ENCODE data around the gene SHISA7.

SHISA7 gene

DNA sequence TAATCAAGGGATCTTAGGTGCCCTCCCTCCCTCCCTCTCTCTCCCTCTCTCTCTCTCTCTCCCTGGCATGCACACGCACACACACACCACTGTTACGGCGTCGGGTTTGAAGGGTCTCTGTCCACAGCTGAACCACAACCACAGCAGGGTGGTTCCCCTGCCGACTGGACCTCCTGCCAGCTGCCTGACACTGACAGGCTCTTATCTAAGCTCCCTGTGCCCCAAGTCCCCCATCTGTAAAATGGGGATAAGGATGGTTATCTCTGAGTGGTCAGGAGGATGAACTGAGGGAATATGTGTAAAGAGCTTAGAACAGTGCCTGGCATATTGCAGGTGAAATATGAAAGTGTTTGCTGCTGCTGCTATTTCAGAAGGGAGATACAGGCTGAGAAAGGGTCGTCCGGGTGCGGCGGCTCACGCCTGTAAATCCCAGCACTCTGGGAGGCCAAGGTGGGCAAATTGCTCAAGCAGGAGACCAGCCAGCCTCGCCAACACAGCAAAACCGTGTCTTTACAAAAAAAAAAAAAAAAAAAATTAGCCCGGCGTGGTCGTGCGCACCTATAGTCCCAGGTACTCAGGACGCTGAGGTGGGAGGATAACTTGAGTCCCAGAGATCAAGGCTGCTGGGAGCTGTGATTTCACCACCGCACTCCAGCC, 852 bp upstream of the SHISA7 start:
- no peak for DNase-seq (ENCODE audit: low read depth in 1 of 2, low spot score in 1 of 2)
- Histone ChIP-seq H3K27me3 (ENCODE audit: insufficient read depth, poor library complexity, severe bottlenecking) (peaks cover 34% of the 10 kb centered on the region), H3K4me3 (replicated peaks; ENCODE audit: insufficient read depth, low read length) (no peak overlapping the region), H3K27ac (replicated peaks) (no peak overlapping the region)
- TF ChIP-seq POLR2AphosphoS5 (IDR thresholded peaks at IDR 0.05; ENCODE audit: low read depth) (no peak), SPI1 (IDR thresholded peaks at IDR 0.05; ENCODE audit: borderline replicate concordance, low read depth) (no peak), GABPA (IDR thresholded peaks at IDR 0.05; ENCODE audit: low read depth) (no peak)
- TF ChIP-seq, protein P1, sequence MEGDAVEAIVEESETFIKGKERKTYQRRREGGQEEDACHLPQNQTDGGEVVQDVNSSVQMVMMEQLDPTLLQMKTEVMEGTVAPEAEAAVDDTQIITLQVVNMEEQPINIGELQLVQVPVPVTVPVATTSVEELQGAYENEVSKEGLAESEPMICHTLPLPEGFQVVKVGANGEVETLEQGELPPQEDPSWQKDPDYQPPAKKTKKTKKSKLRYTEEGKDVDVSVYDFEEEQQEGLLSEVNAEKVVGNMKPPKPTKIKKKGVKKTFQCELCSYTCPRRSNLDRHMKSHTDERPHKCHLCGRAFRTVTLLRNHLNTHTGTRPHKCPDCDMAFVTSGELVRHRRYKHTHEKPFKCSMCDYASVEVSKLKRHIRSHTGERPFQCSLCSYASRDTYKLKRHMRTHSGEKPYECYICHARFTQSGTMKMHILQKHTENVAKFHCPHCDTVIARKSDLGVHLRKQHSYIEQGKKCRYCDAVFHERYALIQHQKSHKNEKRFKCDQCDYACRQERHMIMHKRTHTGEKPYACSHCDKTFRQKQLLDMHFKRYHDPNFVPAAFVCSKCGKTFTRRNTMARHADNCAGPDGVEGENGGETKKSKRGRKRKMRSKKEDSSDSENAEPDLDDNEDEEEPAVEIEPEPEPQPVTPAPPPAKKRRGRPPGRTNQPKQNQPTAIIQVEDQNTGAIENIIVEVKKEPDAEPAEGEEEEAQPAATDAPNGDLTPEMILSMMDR (IDR thresholded peaks at IDR 0.05; ENCODE audit: insufficient read depth, low read length) = no peak
- TF ChIP-seq, protein P2, sequence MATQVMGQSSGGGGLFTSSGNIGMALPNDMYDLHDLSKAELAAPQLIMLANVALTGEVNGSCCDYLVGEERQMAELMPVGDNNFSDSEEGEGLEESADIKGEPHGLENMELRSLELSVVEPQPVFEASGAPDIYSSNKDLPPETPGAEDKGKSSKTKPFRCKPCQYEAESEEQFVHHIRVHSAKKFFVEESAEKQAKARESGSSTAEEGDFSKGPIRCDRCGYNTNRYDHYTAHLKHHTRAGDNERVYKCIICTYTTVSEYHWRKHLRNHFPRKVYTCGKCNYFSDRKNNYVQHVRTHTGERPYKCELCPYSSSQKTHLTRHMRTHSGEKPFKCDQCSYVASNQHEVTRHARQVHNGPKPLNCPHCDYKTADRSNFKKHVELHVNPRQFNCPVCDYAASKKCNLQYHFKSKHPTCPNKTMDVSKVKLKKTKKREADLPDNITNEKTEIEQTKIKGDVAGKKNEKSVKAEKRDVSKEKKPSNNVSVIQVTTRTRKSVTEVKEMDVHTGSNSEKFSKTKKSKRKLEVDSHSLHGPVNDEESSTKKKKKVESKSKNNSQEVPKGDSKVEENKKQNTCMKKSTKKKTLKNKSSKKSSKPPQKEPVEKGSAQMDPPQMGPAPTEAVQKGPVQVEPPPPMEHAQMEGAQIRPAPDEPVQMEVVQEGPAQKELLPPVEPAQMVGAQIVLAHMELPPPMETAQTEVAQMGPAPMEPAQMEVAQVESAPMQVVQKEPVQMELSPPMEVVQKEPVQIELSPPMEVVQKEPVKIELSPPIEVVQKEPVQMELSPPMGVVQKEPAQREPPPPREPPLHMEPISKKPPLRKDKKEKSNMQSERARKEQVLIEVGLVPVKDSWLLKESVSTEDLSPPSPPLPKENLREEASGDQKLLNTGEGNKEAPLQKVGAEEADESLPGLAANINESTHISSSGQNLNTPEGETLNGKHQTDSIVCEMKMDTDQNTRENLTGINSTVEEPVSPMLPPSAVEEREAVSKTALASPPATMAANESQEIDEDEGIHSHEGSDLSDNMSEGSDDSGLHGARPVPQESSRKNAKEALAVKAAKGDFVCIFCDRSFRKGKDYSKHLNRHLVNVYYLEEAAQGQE (IDR thresholded peaks at IDR 0.05; ENCODE audit: insufficient replicate concordance, low read depth) = no peak

DNA sequence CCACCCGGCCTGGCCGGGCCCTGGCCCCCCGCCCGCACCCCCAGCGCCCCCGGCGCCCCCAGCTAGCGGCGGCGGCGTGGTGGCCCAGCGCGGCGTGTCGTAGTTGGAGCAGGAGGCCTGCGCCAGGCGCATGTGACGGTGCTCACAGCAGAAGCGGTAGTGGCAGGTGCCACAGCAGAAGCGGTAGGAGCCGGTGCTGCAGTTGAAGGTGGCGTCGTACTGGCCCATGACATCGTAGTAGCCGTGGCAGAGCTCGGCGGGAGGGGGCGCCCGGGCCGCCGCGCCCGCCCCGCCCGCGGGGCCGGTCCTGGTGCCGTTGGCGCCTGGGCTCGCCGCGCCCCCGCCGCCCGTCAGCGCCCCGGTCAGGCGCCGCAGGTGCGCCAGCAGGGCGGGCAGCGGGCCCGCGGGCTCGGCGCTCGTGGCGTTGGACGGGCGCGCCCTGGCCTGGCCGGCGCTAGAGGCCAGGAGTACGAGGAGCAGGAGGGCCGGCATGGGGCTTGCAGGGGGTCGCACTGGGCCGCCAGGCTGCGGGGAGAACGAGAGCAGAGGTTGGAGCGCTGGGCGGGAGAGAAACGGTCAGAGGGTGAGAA, 633 bp downstream of the SHISA7 start:
- no peak overlapping the region for H3K4me3 ChIP-seq (replicated peaks; ENCODE audit: insufficient read depth, low read length)
- TF ChIP-seq GABPA (IDR thresholded peaks at IDR 0.05; ENCODE audit: low read depth) (no peak), SPI1 (IDR thresholded peaks at IDR 0.05; ENCODE audit: borderline replicate concordance, low read depth) (no peak), POLR2AphosphoS5 (IDR thresholded peaks at IDR 0.05; ENCODE audit: low read depth) (no peak)
- TF ChIP-seq, protein P2 (IDR thresholded peaks at IDR 0.05; ENCODE audit: insufficient replicate concordance, low read depth) = no peak
- TF ChIP-seq, protein P1 (IDR thresholded peaks at IDR 0.05; ENCODE audit: insufficient read depth, low read length) = no peak
- peaks cover 34% of the 10 kb centered on the region for H3K27me3 ChIP-seq (ENCODE audit: insufficient read depth, poor library complexity, severe bottlenecking)

DNA sequence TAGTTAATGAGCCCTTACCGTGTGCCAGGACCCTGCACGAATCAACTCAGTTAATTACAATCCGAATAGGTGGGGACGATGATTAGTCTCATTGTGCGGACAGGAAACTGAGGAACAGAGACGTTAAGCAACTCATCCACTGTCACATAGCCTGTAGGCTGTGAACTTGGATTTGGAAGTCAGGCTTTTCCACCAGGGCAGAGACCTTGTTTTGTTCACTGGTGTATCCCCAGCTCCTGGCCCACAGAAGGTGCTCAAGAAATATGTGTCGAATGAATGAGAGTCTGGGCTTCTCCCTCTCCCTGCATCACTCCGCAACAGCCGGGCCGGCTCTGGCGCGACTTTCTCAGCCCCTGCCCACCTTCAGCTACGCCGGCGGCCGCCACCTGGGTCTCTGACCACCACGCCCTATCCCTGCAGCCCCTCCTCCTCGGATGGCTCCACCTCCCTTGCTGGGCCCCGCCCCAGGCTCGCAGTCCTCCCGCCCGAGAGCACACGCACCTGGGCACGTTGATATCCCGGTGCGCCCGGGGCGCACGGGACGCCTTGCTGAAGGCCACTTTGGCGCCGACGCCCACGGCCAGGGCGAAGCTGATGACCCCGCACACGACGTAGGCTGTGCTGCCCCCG, 1.3 kb downstream of the SHISA7 start:
- TF ChIP-seq, protein P1 (IDR thresholded peaks at IDR 0.05; ENCODE audit: insufficient read depth, low read length) = no peak
- no peak for TF ChIP-seq POLR2AphosphoS5 (IDR thresholded peaks at IDR 0.05; ENCODE audit: low read depth)
- TF ChIP-seq GABPA (IDR thresholded peaks at IDR 0.05; ENCODE audit: low read depth) = no peak
- no peak for TF ChIP-seq SPI1 (IDR thresholded peaks at IDR 0.05; ENCODE audit: borderline replicate concordance, low read depth)
- TF ChIP-seq, protein P2 (IDR thresholded peaks at IDR 0.05; ENCODE audit: insufficient replicate concordance, low read depth) = no peak
- peaks cover 34% of the 10 kb centered on the region for H3K27me3 ChIP-seq (ENCODE audit: insufficient read depth, poor library complexity, severe bottlenecking)
- DNase-seq (ENCODE audit: low read depth in 1 of 2, low spot score in 1 of 2) = no peak
- no peak overlapping the region for H3K27ac ChIP-seq (replicated peaks)
- no peak overlapping the region for H3K4me3 ChIP-seq (replicated peaks; ENCODE audit: insufficient read depth, low read length)

More for the DNA sequence above, 633 bp downstream of the SHISA7 start:
- H3K27ac ChIP-seq (replicated peaks) = no peak overlapping the region
- peak in 1 of 2 experiments; percentile 30 for DNase-seq (ENCODE audit: low read depth in 1 of 2, low spot score in 1 of 2)
